H9 (cell line): Measurements from ENCODE around the gene PRDM5. TPM values are rescaled to one million over a fixed set of nuclear protein-coding genes. Genes with fewer than 3 reads are reported as not detected.

ENCODE experiments used
- DNase-seq: peaks from one replicate; pipeline ENCODE4 v3.0.0-alpha.2; 2017
- H2AFZ ChIP-seq: one replicate; pipeline ENCODE4 v1.6.1; 2013; ENCODE audit warnings: mild to moderate bottlenecking, low read length, control low read depth, moderate library complexity
- H2AK5ac ChIP-seq: 2 replicates; pipeline ENCODE4 v1.6.1; 2013; ENCODE audit warnings: low read length, control low read depth, mixed read lengths; ENCODE audit not compliant: insufficient read length
- H2BK120ac ChIP-seq: one replicate; pipeline ENCODE4 v1.6.1; 2013; ENCODE audit warnings: low read depth, mild to moderate bottlenecking, low read length, control low read depth, inconsistent platforms; ENCODE audit not compliant: poor library complexity, severe bottlenecking
- H2BK12ac ChIP-seq: 2 replicates; pipeline ENCODE4 v1.6.1; 2013; ENCODE audit warnings: low read length, control low read depth, mixed read lengths, low read depth; ENCODE audit not compliant: insufficient read length
- H2BK15ac ChIP-seq: 2 replicates; pipeline ENCODE4 v1.6.1; 2013; ENCODE audit warnings: low read depth, low read length, control low read depth
- H2BK20ac ChIP-seq: one replicate; pipeline ENCODE4 v1.6.1; 2013; ENCODE audit warnings: low read depth, mild to moderate bottlenecking, low read length, control low read depth, inconsistent platforms; ENCODE audit not compliant: poor library complexity, severe bottlenecking
- H2BK5ac ChIP-seq: 2 replicates; pipeline ENCODE4 v1.6.1; 2013; ENCODE audit warnings: low read length, control low read depth, mixed read lengths; ENCODE audit not compliant: insufficient read length
- H3K14ac ChIP-seq: 2 replicates; pipeline ENCODE4 v1.6.1; 2013; ENCODE audit warnings: low read length, control low read depth; ENCODE audit not compliant: insufficient read depth
- H3K18ac ChIP-seq: 2 replicates; pipeline ENCODE4 v1.6.1; 2013; ENCODE audit warnings: low read depth, mild to moderate bottlenecking, mixed read lengths, low read length, control low read depth; ENCODE audit not compliant: insufficient read length
- H3K23ac ChIP-seq: 2 replicates; pipeline ENCODE4 v1.6.1; 2013; ENCODE audit warnings: low read length, control low read depth, mixed read lengths, low read depth; ENCODE audit not compliant: insufficient read length
- H3K23me2 ChIP-seq: 2 replicates; pipeline ENCODE4 v1.6.1; 2013; ENCODE audit warnings: low read depth, mild to moderate bottlenecking, mixed read lengths, low read length, control low read depth; ENCODE audit not compliant: insufficient read length, poor library complexity, severe bottlenecking
- H3K27ac ChIP-seq: 2 replicates; pipeline ENCODE4 v1.5.1; 2013; ENCODE audit warnings: low read length, control low read depth, mixed read lengths, low read depth; ENCODE audit not compliant: insufficient read length
- H3K27me3 ChIP-seq: 2 replicates; pipeline ENCODE4 v1.6.1; 2013; ENCODE audit warnings: low read length, control low read depth, inconsistent platforms; ENCODE audit not compliant: insufficient read depth
- H3K4ac ChIP-seq: 2 replicates; pipeline ENCODE4 v1.6.1; 2013; ENCODE audit warnings: low read depth, mild to moderate bottlenecking, control low read depth, inconsistent platforms, low read length, moderate library complexity
- H3K4me1 ChIP-seq: 2 replicates; pipeline ENCODE4 v1.6.1; 2013; ENCODE audit warnings: low read length, control low read depth, inconsistent platforms; ENCODE audit not compliant: insufficient read depth
- H3K4me2 ChIP-seq: 2 replicates; pipeline ENCODE4 v1.6.1; 2013; ENCODE audit warnings: low read length, control low read depth, mixed read lengths; ENCODE audit not compliant: insufficient read length, insufficient read depth
- H3K56ac ChIP-seq: 2 replicates; pipeline ENCODE4 v1.6.1; 2013; ENCODE audit warnings: low read depth, mild to moderate bottlenecking, mixed read lengths, low read length, control low read depth; ENCODE audit not compliant: insufficient read length
- H3K79me1 ChIP-seq: 2 replicates; pipeline ENCODE4 v1.6.1; 2013; ENCODE audit warnings: low read depth, mild to moderate bottlenecking, moderate library complexity, low read length, control low read depth, inconsistent platforms; ENCODE audit not compliant: insufficient read depth, poor library complexity, severe bottlenecking
- H3K79me2 ChIP-seq: 2 replicates; pipeline ENCODE4 v1.6.1; 2013; ENCODE audit warnings: low read length, control low read depth, inconsistent platforms; ENCODE audit not compliant: insufficient read depth
- H3K9ac ChIP-seq: 2 replicates; pipeline ENCODE4 v1.6.1; 2013; ENCODE audit warnings: low read length, control low read depth, mixed read lengths; ENCODE audit not compliant: insufficient read length; ENCODE audit errors: extremely low read depth
- H3K9me3 ChIP-seq: one replicate; pipeline ENCODE4 v1.6.1; 2013; ENCODE audit warnings: low read depth, low read length, inconsistent platforms; ENCODE audit not compliant: control insufficient read depth
- H3T11ph ChIP-seq: one replicate; pipeline ENCODE4 v1.6.1; 2013; ENCODE audit warnings: mild to moderate bottlenecking, low read length, control low read depth, inconsistent platforms
- H4K20me1 ChIP-seq: one replicate; pipeline ENCODE4 v1.6.1; 2013; ENCODE audit not compliant: control insufficient read depth, insufficient read length, insufficient read depth
- H4K5ac ChIP-seq: 2 replicates; pipeline ENCODE4 v1.6.1; 2013; ENCODE audit warnings: low read depth, mild to moderate bottlenecking, mixed read lengths, low read length, control low read depth; ENCODE audit not compliant: insufficient read length
- H4K8ac ChIP-seq: replicated peaks from 2 replicates; pipeline ENCODE4 v1.6.1; 2013; ENCODE audit warnings: low read length, control low read depth, mixed read lengths, low read depth; ENCODE audit not compliant: insufficient read length
- H4K91ac ChIP-seq: 2 replicates; pipeline ENCODE4 v1.6.1; 2013; ENCODE audit warnings: low read depth, mild to moderate bottlenecking, moderate library complexity, mixed read lengths, low read length, control low read depth; ENCODE audit not compliant: insufficient read length
- H3K27ac Mint-ChIP-seq, 3 experiments: 2 replicates in 2 of 3; 3 replicates in 1 of 3; pipeline ENCODE4 v1.8.0; 2020 to 2021; ENCODE audit warnings: mixed read lengths in 3 of 3, mild to moderate bottlenecking in 1 of 3, moderate library complexity in 1 of 3
- H3K27me3 Mint-ChIP-seq: 2 replicates; pipeline ENCODE4 v1.8.0; 2021; ENCODE audit warnings: low read depth, mild to moderate bottlenecking, moderate library complexity, mixed read lengths
- H3K36me3 Mint-ChIP-seq, 3 experiments: 2 replicates in 2 of 3; 3 replicates in 1 of 3; pipeline ENCODE4 v1.8.0; 2020 to 2021; ENCODE audit warnings: low read depth in 3 of 3, mixed read lengths in 3 of 3; ENCODE audit not compliant: insufficient read depth in 1 of 3
- H3K4me1 Mint-ChIP-seq, 2 experiments: 2 replicates each; pipeline ENCODE4 v1.8.0; 2020; ENCODE audit warnings: mixed read lengths in 2 of 2
- H3K4me3 Mint-ChIP-seq, 2 experiments: 2 replicates in 1 of 2; 3 replicates in 1 of 2; pipeline ENCODE4 v1.8.0; 2020 to 2021; ENCODE audit warnings: mild to moderate bottlenecking in 2 of 2, mixed read lengths in 2 of 2, moderate library complexity in 1 of 2
- H3K9me3 Mint-ChIP-seq, 2 experiments: 2 replicates in 1 of 2; 3 replicates in 1 of 2; pipeline ENCODE4 v1.8.0; 2020; ENCODE audit warnings: mild to moderate bottlenecking in 2 of 2, mixed read lengths in 2 of 2, moderate library complexity in 1 of 2
- CTCF ChIP-seq: fragments of 200-600 bp; sonication (generic); conservative IDR thresholded peaks from 3 replicates; pipeline ENCODE4 v1.8.0; 2021; ENCODE audit warnings: antibody characterized with exemption, mild to moderate bottlenecking
- total RNA-seq: library from RNA; stranded (reverse); gene quantifications from 2 replicates; pipeline ENCODE4 v1.2.1, GENCODE V29; 2021

The PRDM5 gene
- total RNA-seq, 1 experiment from 2014 or later, result 21.7 TPM

- Histone ChIP-seq H2AK5ac (no peak overlapping the region), H3K56ac (no peak overlapping the region)
- H3K4me3 Mint-ChIP-seq, result no peak overlapping the region
Observed at GRCh38 chr4:120775431-120775830, 147.1 kb downstream of the PRDM5 start.

More at GRCh38 chr4:120775431-120775830, 147.1 kb downstream of the PRDM5 start:
- Histone ChIP-seq H4K20me1 (no peaks in the 10 kb centered on the region), H3K27me3 (no peaks in the 10 kb centered on the region), H3K4ac (no peak overlapping the region), H2AFZ (no peak overlapping the region), H2BK5ac (no peak overlapping the region), H4K91ac (no peak overlapping the region), H3K9me3 (no peaks in the 10 kb centered on the region), H2BK120ac (no peak overlapping the region), H3K23me2 (no peaks in the 10 kb centered on the region), H3K27ac (no peak overlapping the region), H3T11ph (no peak overlapping the region), H3K18ac (no peak overlapping the region), H2BK12ac (no peak overlapping the region), H3K79me2 (no peaks in the 10 kb centered on the region), H2BK15ac (no peak overlapping the region), H3K79me1 (no peaks in the 10 kb centered on the region), H2BK20ac (no peak overlapping the region), H3K4me2 (no peak overlapping the region), H3K9ac (no peak overlapping the region), H3K14ac (no peak overlapping the region), H4K5ac (no peak overlapping the region), H4K8ac (no peak overlapping the region), H3K23ac (no peak overlapping the region), H3K4me1 (no peaks in the 10 kb centered on the region)
- DNase-seq, result no peak
- no peak for TF ChIP-seq CTCF
- no peaks in the 10 kb centered on the region for H3K27me3 Mint-ChIP-seq
- H3K9me3 Mint-ChIP-seq, result peaks cover 1 to 10% of the 10 kb centered on the region in 2 experiments; a peak in 1 of 5 replicates
- no peak overlapping the region for H3K27ac Mint-ChIP-seq
- H3K4me1 Mint-ChIP-seq, result no peaks in the 10 kb centered on the region
- H3K36me3 Mint-ChIP-seq, result peaks cover 6 to 10% (median 7%) of the 10 kb centered on the region in 3 experiments; a peak in 3 of 7 replicates
